HS-5 (cell line): Measurements from ENCODE around the gene SCN1A.
"Not testable (repeated sequence)": the region's sequence is repeated elsewhere in the genome, so short reads cannot be mapped to it uniquely, and the experiment has no call there.

Experiments
- DNase-seq: peaks from one replicate; pipeline ENCODE4 v3.0.0-alpha.2; 2012; ENCODE audit warnings: low read depth

SCN1A gene

DNA sequence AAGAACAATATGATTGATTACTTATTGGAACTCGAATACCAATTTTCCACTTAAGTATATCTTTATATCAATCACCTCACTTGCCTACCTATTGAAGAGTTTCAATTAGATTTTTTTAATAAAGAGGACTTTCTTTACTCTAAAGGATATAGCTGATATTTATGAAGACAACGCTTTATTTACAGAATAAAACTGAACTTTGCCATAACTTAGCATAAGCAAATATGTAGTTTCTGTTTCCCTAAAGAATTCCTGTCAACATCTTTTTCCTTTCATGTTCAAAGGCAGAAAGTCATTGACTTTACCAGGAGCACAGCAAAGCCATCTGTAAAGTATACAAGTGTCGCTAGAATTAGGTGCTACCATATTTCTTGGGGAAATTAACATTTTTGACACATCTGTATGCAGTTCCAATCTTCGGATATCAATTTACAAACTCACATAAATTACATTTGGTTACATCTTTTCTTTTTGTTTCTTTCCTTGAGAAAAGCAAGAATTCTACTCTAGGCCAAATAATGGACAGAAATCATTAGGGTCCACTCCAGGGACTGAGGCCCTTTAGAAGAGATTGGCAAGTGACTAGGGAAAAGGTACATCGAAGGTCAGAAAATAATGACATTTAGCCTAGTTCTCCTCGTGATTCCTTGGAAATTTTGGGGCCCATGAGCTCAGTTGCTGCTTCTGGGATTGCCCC is 7.5 kb upstream of the SCN1A start:
- DNase-seq = no peak

DNA sequence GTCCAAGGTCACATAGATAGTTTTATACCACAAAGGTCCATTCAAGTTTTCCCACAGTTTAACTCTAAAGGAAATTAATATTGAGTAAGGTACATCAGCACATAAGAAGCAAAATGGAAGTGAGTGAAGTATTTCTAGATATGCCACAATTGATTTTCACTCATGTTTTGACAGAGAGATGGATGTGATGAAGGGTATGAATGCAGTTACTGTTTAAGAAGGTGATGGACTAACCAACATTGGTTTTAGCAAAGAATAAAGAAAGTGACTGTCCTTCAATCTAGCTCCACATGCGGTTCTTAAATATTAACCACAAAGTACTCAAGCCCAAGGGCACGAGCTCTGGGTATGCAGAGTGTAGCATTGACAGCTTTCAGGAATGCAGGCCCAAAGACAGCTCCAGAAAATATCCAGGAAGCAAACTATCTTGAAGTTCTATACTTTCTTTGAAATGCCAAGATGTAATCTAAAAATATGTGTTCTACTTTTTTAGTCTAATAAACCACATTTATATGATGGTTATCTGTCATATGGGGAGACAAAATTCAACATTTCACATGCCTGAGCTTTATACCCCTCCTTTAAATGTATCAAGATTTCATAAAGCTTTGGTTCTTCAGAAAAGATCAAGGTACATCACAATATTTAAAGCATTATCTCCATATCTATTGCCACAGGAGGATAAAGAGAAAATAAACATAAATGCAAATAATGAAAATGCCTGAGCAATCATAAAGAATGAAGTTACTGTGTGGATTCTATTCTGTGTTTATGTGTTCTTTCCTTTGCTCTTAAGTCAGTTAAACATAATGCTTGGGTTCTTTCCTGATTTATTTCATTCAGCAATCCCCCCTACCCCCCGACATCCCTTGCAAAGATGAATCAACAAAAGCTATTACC is 6.7 kb upstream of the SCN1A start:
- no peak for DNase-seq

DNA sequence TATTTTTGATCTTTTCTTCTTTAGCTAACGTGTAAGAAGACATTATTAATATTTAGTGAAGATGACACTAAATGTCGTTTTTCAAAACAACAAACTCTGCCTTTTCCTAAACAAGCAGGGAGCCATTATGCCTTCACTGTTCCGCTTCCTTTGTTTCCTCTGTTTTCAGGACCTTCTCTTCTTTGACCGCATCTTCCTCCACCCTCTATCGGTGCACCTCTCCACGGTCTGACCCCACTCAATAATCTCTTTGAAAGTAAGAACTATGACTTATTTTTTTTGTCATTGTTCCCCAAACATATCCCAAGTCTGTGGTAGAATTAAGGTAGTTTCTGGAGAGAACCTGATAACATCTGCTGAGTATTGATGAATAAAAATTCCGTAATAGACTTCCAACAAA is 5.8 kb upstream of the SCN1A start:
- no peak for DNase-seq

DNA sequence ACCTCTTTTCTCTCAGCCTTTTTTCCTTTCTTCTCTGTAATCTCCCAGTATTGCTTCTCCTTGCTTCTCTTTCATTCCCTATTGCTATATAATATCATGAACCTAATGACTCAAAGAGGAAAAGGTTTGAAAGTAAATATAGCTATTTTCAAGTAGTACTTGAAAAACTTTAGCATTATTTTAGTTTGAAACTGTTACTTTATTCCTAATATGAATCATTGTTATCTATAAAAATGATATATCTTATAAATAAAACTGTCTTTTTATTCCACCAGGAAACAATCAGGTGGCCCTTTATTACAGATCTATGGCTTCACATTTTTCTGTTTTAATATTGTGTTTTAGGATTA is 311 bp upstream of the SCN1A start:
- DNase-seq = no peak

DNA sequence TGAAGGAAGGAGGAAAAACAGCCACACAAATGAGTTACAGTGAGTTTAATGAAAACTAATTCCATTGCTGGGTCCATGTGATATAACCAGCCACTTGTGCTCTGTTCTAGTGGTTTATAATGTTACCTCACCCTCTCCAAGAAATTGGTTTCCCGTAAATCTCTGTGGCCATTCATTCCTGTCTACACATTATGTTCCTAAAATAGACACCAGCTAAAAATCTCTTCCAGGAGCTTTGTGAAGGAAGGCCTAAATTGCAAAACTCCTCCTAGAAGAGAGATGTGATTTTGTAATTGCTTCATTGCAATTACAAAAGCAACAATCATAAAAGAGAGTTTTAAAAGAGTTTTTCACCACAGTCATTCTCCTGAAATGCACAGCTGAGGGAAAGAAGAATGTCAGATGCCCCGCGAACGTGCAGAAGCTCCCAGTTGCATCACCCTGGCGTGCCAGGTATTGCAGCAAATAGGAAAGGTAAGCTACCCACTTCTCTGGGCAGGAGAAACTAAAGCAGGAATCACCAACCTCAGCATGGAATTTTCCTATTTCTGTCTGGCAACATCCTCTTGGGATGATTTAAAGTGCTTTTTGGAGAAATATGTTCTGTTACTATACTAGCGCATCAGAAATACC is 1.7 kb downstream of the SCN1A start:
- no peak for DNase-seq

DNA sequence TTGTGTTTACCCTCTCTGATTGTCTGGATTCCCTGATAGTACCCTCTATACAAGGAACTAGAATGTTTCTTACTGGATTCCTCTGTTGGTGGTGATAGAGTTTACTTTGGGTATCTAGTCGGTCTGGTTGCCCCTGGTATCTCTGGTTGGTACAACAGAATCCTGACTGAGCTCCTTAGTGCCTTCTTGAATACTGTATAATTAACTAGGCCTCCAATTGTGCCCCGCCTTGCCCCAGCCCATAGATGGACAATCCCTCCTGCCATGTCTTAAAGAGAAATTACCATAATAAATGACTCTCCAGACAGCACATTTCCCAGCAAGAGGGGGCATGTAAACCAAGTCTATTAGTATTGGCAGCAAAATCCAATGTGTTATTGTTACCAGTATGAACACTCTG is 2.3 kb downstream of the SCN1A start:
- no peak for DNase-seq

DNA sequence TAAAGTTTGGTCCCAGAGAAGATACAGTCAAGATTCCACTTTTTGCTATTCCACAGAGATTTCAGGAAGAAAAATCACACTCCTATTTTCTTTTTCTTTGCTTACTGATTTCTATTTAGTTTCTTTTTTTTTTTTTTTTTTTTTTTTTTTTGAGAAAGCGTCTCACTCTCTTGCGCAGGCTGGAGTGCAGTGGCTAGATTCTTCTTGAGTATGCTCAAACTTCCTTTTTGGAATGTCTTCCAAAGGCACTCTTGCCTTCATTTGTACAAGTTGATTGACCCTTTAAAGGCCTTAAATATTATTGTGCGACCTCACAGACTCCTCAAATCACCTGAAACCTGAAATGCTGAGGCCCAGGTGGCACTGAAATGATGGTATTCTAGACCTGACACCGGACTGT is 9.6 kb downstream of the SCN1A start:
- no peak for DNase-seq

DNA sequence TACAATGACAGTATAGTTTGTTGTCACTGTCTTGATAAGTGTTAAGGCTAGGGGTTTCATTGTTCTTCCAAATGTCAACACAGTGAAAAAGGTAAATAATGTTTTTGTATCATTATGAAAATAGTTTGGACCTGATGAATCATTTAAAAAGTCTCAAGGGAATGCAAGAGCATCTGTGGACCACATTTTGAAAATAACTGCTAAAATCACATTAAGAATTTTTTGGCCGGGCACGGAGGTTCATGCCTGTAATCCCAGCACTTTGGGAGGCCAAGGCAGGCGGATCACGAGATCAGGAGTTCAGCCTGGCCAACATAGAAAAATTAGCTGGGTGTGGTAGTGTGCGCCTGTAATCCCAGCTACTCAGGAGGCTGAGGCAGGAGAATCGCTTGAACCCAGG is 10.3 kb downstream of the SCN1A start:
- DNase-seq = no peak

DNA sequence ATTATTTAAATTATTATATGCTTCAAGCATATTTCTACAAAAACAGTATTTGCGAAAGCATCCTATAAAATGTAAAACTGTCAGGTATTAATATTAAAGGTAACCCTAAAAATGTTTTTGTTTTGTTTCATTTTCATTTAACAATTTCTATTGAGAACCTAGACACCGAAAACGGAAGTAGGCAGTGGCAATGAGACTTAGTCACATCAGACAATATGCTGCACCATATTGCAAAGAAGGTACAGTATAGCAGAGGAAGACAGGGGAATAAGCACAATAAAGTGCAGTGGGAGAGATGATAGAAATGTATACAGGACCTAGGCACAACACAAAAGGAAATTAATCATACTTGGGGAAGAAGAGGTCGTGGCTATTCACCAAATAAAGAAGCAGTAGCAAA is 12.2 kb downstream of the SCN1A start:
- no peak for DNase-seq

DNA sequence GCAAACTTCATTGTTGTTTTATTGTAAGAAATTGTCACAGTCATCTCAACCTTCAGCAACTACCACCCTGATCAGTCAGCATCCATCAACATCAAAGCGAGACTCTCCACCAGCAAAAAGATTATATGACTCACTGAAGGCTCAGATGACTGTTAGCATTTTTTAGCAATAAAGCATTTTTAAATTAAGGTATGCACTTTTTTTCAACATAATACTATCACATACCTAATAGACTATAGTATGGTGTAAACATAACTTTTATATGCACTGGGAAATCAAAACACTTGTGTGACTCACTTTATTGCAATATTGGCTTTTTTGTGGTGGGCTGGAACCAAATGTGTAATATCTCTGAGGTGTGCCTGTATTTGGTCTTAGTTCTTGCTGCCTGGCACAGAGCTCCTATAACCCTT is 15.6 kb downstream of the SCN1A start:
- DNase-seq = peak; percentile 63

DNA sequence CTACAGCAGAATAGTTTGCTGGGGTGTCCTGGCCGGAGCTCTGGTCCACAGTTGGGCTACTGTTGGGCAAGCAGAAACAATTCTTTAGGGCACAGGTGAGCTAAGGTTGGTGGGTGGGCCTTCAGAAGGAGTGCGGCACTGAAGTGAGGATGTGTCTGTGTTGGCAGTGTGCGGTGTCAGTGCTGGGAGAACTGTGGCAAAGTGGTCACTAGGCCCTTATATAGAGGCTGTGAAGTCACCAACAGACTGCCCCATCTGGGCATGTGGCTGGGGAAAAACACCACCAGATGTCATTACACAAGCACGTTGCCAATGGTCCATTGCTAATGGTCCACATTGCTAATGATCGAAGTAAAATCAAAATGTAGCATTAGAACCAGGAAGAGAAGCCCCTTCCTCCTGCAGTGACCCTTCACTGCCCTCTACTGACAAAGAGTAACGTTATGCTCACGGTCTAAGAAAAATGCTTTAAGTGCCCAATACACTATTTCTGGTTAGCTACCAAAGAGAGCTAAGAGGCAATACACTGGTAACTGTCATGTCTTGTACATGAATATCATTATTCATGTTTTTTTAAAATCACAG is 21.3 kb downstream of the SCN1A start:
- DNase-seq = no peak

DNA sequence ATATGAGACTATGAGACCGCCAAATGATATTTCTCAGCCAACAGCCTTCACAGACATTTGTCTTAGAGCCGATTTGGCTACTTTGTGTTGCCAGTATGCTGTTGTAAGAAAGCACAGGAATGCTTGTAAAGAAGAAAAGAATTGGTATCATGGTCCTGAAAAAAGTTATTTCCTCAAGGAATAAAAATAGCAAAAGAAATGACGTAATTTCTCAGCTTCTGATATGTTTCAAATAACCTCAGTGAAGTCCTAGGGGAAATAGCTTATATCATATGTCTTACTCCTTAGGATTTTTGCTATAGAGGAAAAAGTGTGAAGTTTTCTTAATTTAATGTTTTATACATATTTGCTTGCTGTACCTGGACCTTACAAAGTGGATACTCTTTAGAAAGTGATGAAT is 23.0 kb downstream of the SCN1A start:
- no peak for DNase-seq

DNA sequence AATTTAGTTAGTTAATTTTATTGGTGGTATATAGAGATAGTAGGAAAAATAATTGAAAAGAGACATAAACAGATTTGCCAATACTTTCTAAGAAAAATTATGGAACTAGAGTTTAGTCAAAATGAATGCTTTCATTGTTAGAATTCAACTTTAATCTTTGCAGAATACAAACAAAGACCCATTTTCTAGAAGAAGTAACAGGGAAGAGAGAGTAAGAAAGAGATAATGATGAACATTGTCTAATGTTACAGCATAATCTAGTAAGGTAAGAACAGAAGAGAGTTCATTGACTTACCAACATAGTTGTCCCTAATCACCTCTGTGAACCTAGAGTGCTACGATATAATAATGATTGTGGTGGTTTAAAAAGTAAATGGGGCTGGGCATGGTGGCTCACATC is 23.7 kb downstream of the SCN1A start:
- DNase-seq = no peak

DNA sequence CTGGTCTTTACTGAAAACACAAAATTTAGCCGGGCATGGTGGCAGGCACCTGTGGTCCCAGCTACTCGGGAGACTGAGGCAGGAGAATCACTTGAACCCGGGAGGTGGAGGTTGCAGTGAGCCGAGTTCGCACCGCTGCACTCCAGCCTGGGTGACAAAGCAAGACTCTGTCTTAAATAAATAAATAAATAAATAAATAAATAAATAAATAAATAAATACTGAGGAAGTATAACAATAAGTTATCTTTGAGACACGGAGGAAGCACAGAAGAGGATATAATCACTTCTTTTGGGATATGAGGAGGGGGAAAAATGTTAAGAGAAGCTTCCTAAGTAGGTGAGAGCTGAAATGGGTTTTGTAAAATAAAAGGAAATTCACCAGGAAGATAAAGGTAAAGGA is 24.5 kb downstream of the SCN1A start:
- DNase-seq = not testable (repeated sequence)

DNA sequence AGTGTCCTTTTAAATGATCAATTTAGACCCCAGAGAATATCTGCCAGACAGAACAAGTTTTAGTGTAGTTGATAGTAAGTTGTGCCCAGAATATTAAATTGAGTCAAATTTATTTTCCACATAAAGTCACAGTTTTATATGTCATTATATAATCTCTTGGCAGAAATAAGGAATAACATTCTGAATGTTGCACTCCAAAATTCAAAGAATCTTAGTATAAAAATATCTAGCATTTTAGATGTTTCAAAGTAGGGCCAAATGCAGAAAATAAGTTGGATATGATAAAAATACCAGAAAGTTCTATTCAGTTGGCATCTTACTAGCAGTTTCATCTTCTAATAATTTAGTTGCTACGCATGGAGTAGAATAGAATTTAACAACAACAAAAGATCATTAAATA is 33.5 kb downstream of the SCN1A start:
- DNase-seq = no peak

DNA sequence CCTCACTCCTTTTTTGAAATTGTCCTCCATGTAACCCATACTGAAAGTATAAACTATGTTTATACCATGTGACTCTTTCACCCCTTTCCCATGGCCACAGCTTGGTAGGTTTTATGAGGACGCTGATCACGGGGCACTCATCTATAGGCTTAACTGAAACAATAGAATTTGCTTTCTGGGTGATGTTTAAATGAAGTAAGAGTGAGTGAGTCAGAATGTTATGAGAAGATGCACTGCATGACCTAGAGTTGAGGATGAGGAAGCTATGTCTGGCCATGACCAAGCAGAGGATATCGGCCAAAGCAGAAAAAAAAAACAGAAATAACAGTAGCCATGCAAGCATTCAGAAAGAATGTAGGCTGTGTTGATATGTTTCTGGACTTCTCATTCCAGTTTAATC is 34.9 kb downstream of the SCN1A start:
- peak; percentile 76 for DNase-seq

DNA sequence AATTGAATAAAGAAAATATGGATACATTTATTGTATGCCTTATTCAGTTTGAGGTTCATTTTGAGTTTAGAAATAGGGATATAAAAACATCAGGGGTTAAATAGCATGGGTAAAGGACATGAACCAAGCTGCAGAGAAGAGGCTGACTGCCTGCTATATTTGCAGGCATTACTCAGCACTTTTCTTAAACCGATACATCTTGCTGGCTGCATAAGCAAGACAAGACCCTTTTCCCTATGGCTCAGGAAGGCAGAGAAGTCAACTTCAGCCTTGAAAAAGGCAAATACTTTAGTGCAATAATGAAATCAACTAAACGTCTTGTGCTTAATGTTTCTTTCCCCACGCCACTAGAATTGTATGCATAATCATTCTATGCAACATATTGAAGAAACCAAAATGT is 36.4 kb downstream of the SCN1A start:
- no peak for DNase-seq

DNA sequence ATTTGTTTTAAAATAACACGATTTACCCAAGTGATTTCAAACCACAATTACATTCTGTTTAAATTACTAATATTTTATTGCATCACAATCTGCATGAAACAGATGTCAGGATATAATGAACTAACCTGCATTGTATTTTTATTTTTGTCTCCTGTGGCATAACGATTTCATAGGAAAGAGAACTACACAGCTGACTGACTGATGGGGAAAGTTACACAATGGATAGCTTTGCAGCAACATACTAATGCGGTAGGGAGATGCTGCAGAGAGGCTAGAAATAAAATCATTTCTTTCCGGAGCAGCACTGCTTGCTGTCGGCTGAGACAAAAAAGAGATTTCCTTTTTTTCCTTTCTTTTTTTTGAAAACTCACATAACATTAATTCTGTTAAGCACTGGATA is 36.9 kb downstream of the SCN1A start:
- no peak for DNase-seq

DNA sequence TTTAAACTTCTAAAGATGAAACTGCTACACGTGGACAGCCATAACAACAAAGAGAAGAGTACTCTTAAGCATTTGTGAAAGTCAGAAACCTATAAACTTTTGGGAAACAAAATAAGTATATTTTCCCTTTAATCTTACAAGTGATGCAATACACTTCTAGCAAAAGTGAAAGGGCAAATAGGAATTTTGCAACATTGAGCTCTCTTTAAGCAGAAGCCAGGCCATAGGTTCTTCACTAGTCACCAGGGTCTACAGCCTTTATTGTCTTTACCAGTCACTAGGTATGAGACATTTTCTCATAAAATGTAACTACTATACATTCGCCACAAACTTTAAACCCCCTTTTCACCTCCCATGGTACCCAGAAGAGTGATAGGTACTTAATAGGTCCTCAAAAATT is 37.5 kb downstream of the SCN1A start:
- DNase-seq = no peak

DNA sequence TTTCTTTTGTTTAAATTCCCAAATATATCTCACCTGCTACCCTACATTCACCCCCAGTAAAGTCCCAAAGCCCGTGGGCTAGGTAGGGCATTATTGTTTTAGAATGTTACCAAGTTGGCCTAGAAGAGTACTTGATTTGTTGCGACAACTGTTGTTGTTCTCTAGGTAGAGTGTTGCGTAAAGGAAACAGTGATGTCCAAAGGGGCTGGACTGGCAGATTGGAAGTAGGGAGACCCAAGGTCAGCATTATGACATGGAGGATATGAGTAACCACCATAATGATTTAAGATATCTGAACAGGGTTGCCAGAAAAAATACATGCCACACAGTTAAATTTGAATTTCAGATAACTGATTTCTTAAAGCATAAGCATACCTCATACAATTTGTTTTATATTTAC is 39.2 kb downstream of the SCN1A start:
- no peak for DNase-seq

DNA sequence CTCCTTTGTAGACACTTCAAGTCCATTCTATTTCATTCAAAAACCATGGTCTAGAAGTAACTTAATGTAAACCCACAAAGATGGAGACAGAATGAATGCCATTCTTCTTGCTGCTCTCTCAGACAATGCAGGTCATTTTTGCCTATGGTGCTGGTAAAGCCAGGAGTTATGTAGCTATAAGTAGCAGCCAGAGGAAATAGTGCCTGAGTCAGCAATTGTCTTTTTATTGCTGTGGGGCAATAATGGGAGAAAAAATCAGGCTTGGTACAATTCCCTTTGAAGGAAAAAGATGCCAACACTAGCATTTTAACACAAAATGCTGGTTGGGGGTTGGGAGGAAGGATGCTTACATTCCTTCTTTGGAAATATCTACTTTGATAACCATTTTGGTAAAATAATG is 43.5 kb downstream of the SCN1A start:
- no peak for DNase-seq

DNA sequence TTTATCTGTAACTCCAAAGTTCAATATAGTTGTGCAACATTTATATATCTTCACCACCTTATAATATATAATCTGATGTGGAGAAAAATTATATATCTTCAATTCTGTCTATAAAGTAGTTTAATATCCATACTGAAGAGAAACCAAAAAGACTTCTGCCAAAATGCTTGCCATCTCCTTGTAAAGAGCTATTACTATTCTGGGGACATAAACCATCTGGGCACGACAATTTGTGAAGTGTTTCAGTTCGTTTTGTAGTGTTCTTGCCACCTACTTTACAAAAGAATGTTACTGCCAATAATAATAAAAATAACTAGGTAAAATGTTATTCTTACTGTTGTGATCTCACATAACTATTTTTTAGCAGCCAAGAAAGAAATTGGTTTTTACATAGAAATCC is 45.1 kb downstream of the SCN1A start:
- no peak for DNase-seq

DNA sequence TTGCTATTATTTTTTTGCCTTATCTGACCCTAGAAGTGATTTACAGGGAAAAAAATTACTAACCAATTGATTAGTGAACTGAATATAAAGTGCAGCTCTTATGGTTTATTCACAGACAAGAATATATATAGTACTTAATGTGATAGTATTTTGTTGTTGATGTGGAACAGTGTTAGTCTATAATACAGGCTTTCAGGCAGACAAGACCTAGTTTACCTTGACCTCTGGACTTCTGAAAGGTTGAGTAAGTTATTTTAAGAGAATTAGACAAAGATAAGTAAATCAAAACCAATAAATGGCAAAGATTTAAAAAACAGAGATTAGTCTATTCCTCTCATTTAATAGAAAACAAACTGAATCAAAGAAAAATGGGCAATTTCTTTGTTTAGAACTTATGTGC is 46.0 kb downstream of the SCN1A start:
- no peak for DNase-seq
